Stimulated activated CD8-positive, alpha-beta memory T cell treated with anti-CD3 and anti-CD28 coated beads, Interleukin-12 subunit alpha, Interleukin-12 subunit beta, amount 100 ng/mL, for 4 hours (primary cell): Measurements from ENCODE around the gene TXNDC11.

ENCODE experiments used
- DNase-seq: peaks from one replicate; pipeline ENCODE4 v3.0.0-alpha.2; 2020; ENCODE audit warnings: low read depth

TXNDC11 gene

DNA sequence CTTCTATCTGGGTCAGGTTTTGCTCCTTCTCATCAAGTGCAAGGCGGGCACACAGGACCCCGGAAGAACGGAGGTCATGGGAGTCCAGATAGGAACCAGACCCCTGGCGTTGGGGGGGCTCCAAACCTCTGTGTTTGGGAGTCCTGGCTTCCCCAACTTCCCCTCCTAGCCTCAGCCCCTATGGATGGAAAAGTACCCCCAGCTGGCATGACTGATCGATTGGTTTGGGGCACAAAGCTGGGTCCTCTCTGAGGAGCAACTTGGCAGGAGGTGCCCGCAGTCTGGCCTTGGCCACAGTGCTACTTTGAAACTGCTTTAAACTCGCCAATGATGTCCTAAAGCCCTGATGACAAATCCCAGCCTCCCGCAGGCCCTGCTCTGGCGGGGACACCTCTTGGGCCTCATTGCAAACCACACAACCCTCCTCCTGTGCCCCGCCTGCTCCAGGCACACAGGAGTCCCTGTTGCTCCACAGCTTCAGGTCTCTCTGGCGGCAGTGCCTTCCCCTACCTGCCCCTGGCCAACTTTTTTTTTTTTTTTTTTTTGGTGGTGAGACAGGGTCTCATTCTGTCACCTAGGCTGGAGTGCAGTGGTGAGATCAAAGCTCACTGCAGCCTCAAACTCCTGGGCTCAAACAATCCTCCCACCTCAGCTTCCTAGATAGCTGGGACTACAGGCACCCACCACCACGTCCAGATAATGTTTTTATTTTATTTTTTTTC, 112.5 kb downstream of the TXNDC11 start:
- no peak for DNase-seq
